Measurements from ENCODE around the gene HNF4A. TPM values are rescaled to one million over a fixed set of nuclear protein-coding genes. Genes with fewer than 3 reads are reported as not detected.

HNF4A gene
- total RNA-seq, 3 donors from 2014 or later = 125 to 332 (median 237) TPM

DNA sequence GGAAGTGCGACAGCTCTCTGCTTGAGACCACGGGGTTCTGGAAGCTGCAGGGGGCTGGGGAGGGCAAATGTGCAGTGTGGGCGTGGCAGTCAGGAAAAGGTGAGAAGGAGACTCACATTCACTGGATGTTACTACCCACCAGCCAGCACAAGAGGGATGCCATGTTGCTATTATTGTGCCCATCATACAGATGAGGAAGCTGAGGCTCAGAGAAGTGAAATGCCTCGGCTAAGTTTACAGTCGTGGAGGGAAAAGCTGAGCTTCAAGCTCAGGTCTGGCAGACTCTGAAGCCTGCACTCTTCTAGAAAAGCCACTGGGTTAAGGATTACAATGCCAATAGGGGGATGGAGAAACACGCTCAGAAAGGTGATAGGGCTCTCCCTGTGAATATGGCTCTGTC lies 34.4 kb downstream of the HNF4A start:
- Histone ChIP-seq H3K9me3 (no peaks in the 10 kb centered on the region), H3K4me1 (ENCODE audit: low read depth) (peaks cover 32% of the 10 kb centered on the region), H3K36me3 (ENCODE audit: low read depth) (no peaks in the 10 kb centered on the region), H3K4me3 (no peak overlapping the region)
- ATAC-seq (no peak), DNase-seq (peak in 1 of 3 donors; percentile 28)
- TF ChIP-seq, protein P1, sequence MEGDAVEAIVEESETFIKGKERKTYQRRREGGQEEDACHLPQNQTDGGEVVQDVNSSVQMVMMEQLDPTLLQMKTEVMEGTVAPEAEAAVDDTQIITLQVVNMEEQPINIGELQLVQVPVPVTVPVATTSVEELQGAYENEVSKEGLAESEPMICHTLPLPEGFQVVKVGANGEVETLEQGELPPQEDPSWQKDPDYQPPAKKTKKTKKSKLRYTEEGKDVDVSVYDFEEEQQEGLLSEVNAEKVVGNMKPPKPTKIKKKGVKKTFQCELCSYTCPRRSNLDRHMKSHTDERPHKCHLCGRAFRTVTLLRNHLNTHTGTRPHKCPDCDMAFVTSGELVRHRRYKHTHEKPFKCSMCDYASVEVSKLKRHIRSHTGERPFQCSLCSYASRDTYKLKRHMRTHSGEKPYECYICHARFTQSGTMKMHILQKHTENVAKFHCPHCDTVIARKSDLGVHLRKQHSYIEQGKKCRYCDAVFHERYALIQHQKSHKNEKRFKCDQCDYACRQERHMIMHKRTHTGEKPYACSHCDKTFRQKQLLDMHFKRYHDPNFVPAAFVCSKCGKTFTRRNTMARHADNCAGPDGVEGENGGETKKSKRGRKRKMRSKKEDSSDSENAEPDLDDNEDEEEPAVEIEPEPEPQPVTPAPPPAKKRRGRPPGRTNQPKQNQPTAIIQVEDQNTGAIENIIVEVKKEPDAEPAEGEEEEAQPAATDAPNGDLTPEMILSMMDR (IDR thresholded peaks at IDR 0.05) = no peak
- intact Hi-C loops (cut with DNase I, micrococcal nuclease) = loop anchor here in 1 of 2 donors (10.0 kb wide), 2 partner anchors 75 to 215 kb away; no protein-coding TSS in a partner anchor

DNA sequence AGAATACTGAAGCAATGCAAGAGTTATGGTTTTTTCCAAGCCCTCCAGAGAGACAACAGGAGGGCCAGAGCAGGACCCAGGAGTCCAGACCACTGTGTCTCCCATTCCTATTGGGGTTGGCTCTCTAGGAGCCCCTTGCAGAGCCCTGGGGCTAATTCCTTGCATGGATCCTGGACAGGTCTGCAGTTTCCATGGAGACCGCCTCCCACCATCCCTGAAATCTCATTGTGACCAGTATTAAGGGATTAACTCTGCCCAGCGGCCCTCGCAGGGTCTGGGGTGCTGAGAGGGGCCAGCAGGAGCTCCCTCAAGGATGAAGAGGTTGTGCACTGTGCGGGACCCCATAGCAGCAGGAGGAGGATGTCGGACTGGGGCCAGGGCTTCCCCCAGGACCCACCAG lies 34.8 kb downstream of the HNF4A start:
- DNase-seq (peak in 1 of 3 donors; percentile 28), ATAC-seq (no peak)
- intact Hi-C loops (cut with DNase I, micrococcal nuclease) = loop anchor here in 1 of 2 donors (10.0 kb wide), 1 partner anchor 215 kb away; no protein-coding TSS in a partner anchor

DNA sequence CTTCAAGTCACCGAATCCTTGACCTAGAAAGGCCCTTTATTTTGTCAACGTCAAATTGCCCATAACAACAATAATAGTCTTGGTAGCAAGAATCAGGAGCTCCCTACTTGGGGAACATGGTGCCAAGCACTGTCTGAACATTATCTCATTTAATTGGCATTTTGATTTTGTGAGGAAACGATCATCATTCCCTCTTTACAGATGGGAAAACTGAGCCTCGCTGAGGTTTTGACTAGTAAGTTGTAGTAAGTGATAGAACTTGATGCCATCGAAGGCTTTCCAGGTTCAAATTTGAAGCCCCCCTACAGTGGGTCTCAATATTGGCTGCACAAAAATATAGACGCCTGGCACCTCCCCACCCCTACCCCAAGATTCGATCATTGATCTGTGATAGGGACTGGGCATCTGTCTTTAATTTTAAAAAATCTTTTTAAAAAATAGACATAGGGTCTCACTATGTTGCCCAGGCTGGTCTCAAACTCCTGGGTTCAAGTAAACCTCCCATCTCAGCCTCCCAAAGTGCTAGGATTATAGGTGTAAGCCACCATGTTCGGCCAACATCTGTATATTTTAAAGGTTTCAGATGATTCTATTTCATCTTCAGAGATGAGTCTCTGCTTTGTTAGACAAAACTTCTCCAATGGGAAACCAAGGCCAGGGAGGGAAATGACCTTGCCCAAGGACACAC lies 36.7 kb downstream of the HNF4A start:
- no peaks in the 10 kb centered on the region for H3K36me3 ChIP-seq (ENCODE audit: low read depth)
- no peaks in the 10 kb centered on the region for H3K9me3 ChIP-seq
- no peak for ATAC-seq
- H3K4me1 ChIP-seq (ENCODE audit: low read depth) = peaks cover 27% of the 10 kb centered on the region
- H3K4me3 ChIP-seq = no peak overlapping the region
- no peak for DNase-seq
- intact Hi-C loops (cut with DNase I, micrococcal nuclease) = loop anchor here in 1 of 2 donors (10.0 kb wide), 1 partner anchor 213 kb away; no protein-coding TSS in a partner anchor
- TF ChIP-seq, protein P1 (IDR thresholded peaks at IDR 0.05) = no peak

More for the DNA sequence above, 34.8 kb downstream of the HNF4A start:
- H3K9me3 ChIP-seq = no peaks in the 10 kb centered on the region
- peaks cover 32% of the 10 kb centered on the region for H3K4me1 ChIP-seq (ENCODE audit: low read depth)
- no peaks in the 10 kb centered on the region for H3K36me3 ChIP-seq (ENCODE audit: low read depth)
- TF ChIP-seq, protein P1 (IDR thresholded peaks at IDR 0.05) = no peak
- H3K4me3 ChIP-seq = no peak overlapping the region

DNA sequence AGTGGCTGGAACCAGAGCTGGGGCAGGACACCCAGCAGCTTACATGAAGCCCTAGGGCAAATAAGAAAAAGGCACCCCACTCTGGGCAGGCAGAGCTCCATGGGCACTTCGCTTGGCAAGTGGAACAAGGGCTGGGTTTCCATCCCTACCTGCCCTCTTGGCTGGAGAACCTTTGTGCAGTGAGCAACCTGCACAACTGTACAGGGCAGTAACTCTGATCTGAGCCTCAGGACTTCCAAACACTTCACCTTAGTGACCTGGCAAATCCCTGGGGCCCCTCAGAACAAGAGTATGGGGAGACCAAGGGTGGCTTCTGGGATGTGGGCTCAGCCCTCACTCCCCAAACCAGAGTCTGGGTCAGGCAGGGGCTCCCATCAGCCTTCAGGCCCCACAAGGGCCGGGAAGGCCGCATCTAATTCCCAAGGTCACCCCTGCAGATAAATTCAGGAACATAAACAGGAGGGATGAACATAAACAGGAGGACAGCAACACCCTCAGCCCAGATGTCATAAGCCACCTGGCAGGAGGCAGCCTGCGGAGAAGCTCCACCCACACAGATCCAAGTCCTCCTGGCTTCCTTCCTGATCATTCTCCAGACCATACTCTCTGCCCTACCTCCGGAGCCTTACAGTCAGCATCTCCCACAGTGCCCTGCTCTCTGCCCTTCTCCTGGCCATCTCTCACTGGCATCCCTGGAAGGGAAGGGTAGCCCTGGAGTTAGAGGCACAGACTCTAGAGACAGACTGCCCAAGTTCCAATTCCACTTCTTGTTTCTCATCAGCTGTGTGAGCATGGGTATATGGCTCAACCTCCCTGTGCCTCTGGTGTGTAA lies 37.5 kb downstream of the HNF4A start:
- TF ChIP-seq, protein P1 (IDR thresholded peaks at IDR 0.05) = no peak
- H3K9me3 ChIP-seq = no peaks in the 10 kb centered on the region
- intact Hi-C loops (cut with DNase I, micrococcal nuclease) = loop anchor here in 1 of 2 donors (10.0 kb wide), 1 partner anchor 212 kb away; no protein-coding TSS in a partner anchor
- no peak overlapping the region for H3K4me3 ChIP-seq
- H3K4me1 ChIP-seq (ENCODE audit: low read depth) = peaks cover 31% of the 10 kb centered on the region
- DNase-seq = peak; percentile 69 to 82 (median 76)
- peak; percentile 89 for ATAC-seq
- no peaks in the 10 kb centered on the region for H3K36me3 ChIP-seq (ENCODE audit: low read depth)

DNA sequence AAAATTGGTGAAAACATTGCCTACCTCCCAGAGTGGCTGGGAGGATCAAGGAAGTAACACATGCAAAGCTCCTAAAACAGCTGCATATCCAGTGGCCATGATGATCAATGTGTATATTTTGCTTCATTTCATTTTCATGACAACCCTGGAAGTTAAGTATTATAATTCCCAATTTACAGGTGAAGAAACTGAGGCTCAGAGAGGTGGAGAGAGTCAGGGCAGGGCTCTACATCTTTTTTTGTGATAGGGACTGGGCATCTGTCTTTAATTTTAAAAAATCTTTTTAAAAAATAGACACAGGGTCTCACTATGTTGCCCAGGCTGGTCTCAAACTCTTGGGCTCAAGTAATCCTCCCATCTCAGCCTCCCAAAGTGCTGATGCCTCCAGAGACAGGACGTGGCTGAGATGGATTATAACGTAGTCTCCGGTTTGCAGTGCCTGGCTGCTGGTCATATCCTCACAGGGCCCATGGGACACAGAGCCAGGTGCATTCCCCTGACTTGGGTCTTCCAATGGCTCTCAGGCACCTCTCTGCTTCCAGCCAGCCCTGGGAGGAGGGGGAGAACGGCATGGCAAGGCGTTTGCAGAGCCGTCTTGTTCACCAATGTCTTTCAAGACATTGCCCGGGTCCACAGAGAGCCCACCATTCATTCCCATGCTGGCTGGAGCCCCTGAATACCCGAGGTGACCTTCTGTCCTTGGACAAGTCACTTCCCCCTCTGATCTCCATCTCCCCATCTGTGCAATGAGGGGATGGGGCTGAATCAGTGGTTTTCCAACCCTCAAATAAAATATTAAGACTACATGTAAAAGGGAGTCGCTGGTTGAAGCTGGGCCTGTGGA lies 38.3 kb downstream of the HNF4A start:
- intact Hi-C loops (cut with DNase I, micrococcal nuclease) = loop anchor here in 1 of 2 donors (10.0 kb wide), 1 partner anchor 211 kb away; no protein-coding TSS in a partner anchor
- Histone ChIP-seq H3K4me1 (ENCODE audit: low read depth) (peaks cover 23% of the 10 kb centered on the region), H3K9me3 (no peaks in the 10 kb centered on the region), H3K4me3 (no peak overlapping the region), H3K36me3 (ENCODE audit: low read depth) (no peaks in the 10 kb centered on the region)
- ATAC-seq (no peak), DNase-seq (no peak)
- TF ChIP-seq, protein P1 (IDR thresholded peaks at IDR 0.05) = no peak

Measured in mucosa of descending colon (tissue), 3 donors.